SK-N-SH (cell line): ENCODE data around the gene EXOC4. TPM values are rescaled to one million over a fixed set of nuclear protein-coding genes. Genes with fewer than 3 reads are reported as not detected.

Experiments
- CTCF ChIA-PET: fragments of 300-600, 350-600 bp; formaldehyde crosslinking; extraction: SDS; loops from one replicate; lab custom pipeline; 2021; lab: Yijun Ruan, JAX
- POLR2A ChIA-PET: fragments of 350-600 bp; sonication (Branson Sonifier 250); formaldehyde crosslinking; extraction: SDS; loops from one replicate; lab custom pipeline; 2020; ENCODE audit warnings: antibody characterized with exemption, inconsistent platforms; lab: Yijun Ruan, JAX
- DNase-seq: peaks from one replicate; pipeline ENCODE4 v3.0.0; 2012
- H2AFZ ChIP-seq: fragments of 200-600 bp; sonication (generic); 2 replicates; pipeline ENCODE4 v1.8.1; 2016; ENCODE audit warnings: antibody characterized with exemption, mild to moderate bottlenecking, low read depth
- H3F3A ChIP-seq: fragments of 200-600 bp; sonication (generic); replicated peaks from 2 replicates; pipeline ENCODE3; 2016; ENCODE audit warnings: antibody characterized with exemption, mild to moderate bottlenecking; ENCODE audit not compliant: insufficient read depth
- H3K27ac ChIP-seq, 2 experiments: fragments of 200-500 bp in 1 of 2; fragments of 200-600 bp in 1 of 2; sonication (Bioruptor generic) in 1 of 2; sonication (generic), shearing (Covaris generic) in 1 of 2; 2 replicates each; pipeline versions ENCODE4 v1.5.1 to v1.6.1; 2014 to 2016; ENCODE audit warnings: low read depth in 2 of 2, inconsistent platforms in 1 of 2, low read length in 1 of 2, mild to moderate bottlenecking in 1 of 2, mixed read lengths in 1 of 2
- H3K27me3 ChIP-seq: fragments of 200-600 bp; sonication (generic), shearing (Covaris generic); 2 replicates; pipeline ENCODE4 v1.6.1; 2016; ENCODE audit warnings: mixed run types; ENCODE audit not compliant: insufficient read depth
- H3K36me3 ChIP-seq, 2 experiments: fragments of 200-500 bp in 1 of 2; fragments of 200-600 bp in 1 of 2; sonication (Bioruptor generic) in 1 of 2; sonication (generic) in 1 of 2; replicated peaks in 1 of 2; 2 replicates each; pipeline versions ENCODE3 to v1.5.1; 2014 to 2016; ENCODE audit warnings: low read length in 1 of 2, mild to moderate bottlenecking in 1 of 2; ENCODE audit not compliant: insufficient read depth in 2 of 2, control insufficient read depth in 1 of 2
- H3K4me1 ChIP-seq, 2 experiments: fragments of 200-500 bp in 1 of 2; fragments of 200-600 bp in 1 of 2; sonication (Bioruptor generic) in 1 of 2; sonication (generic), shearing (Covaris generic) in 1 of 2; 2 replicates each; pipeline versions ENCODE4 v1.5.1 to v1.6.1; 2014 to 2016; ENCODE audit warnings: low read depth in 1 of 2, low read length in 1 of 2, mixed run types in 1 of 2; ENCODE audit not compliant: insufficient read depth in 2 of 2, control insufficient read depth in 1 of 2
- H3K4me2 ChIP-seq: fragments of 200-600 bp; sonication (generic), shearing (Covaris generic); 2 replicates; pipeline ENCODE4 v1.6.1; 2017; ENCODE audit warnings: mixed run types
- H3K4me3 ChIP-seq, 2 experiments: fragments of 200-500 bp in 1 of 2; fragments of 200-600 bp in 1 of 2; sonication (Bioruptor generic) in 1 of 2; sonication (generic), shearing (Covaris generic) in 1 of 2; 2 replicates each; pipeline versions ENCODE4 v1.5.1 to v1.8.1; 2014 to 2016; ENCODE audit warnings: low read depth in 2 of 2, inconsistent platforms in 1 of 2, low read length in 1 of 2, mild to moderate bottlenecking in 1 of 2, mixed read lengths in 1 of 2, moderate library complexity in 1 of 2
- H3K79me2 ChIP-seq: fragments of 200-600 bp; sonication (generic); 2 replicates; pipeline ENCODE4 v1.8.1; 2017; ENCODE audit warnings: mild to moderate bottlenecking; ENCODE audit not compliant: insufficient read depth
- H3K9ac ChIP-seq: fragments of 200-600 bp; sonication (generic); 2 replicates; pipeline ENCODE4 v1.6.1; 2017; ENCODE audit warnings: mixed run types
- H3K9me2 ChIP-seq: fragments of 200-600 bp; sonication (generic); 2 replicates; pipeline ENCODE4 v1.6.1; 2017; ENCODE audit warnings: mixed run types
- H3K9me3 ChIP-seq: fragments of 200-600 bp; sonication (generic); 2 replicates; pipeline ENCODE4 v1.6.1; 2017; ENCODE audit warnings: mixed run types, mild to moderate bottlenecking, moderate library complexity
- H4K20me1 ChIP-seq: fragments of 200-600 bp; sonication (generic); 2 replicates; pipeline ENCODE4 v1.6.1; 2017; ENCODE audit warnings: mild to moderate bottlenecking, mixed run types; ENCODE audit not compliant: insufficient read depth
- ELF1 ChIP-seq: IDR thresholded peaks from 2 replicates; pipeline ENCODE4 v1.4.0; 2012
- EP300 ChIP-seq, 2 experiments: IDR thresholded peaks; 2 replicates each; pipeline versions ENCODE4 v1.4.0 to v1.6.1; 2012; ENCODE audit warnings: borderline replicate concordance in 1 of 2, low read depth in 1 of 2, low read length in 1 of 2
- EZH2phosphoT487 ChIP-seq: fragments of 200-600 bp; sonication (generic); IDR thresholded peaks from 2 replicates; pipeline ENCODE4 v1.6.1; 2017; ENCODE audit warnings: low read depth, mixed run types, mild to moderate bottlenecking, antibody characterized with exemption, moderate library complexity, borderline replicate concordance
- FOSL2 ChIP-seq: IDR thresholded peaks from 2 replicates; pipeline ENCODE4 v1.4.0; 2012; ENCODE audit warnings: low read depth, mild to moderate bottlenecking, moderate library complexity, borderline replicate concordance
- FOXJ3 ChIP-seq: sonication (generic); formaldehyde crosslinking; IDR thresholded peaks from 2 replicates; pipeline ENCODE4 v1.5.1; 2020; ENCODE audit warnings: mild to moderate bottlenecking, missing genetic modification reagents
- FOXM1 ChIP-seq: IDR thresholded peaks from 2 replicates; pipeline ENCODE4 v1.4.0; 2012; ENCODE audit warnings: low read depth, mild to moderate bottlenecking
- GABPA ChIP-seq: IDR thresholded peaks from 2 replicates; pipeline ENCODE4 v1.4.0; 2012; ENCODE audit warnings: low read depth, mild to moderate bottlenecking
- JUND ChIP-seq: IDR thresholded peaks from 2 replicates; pipeline ENCODE4 v1.4.0; 2012
- MXI1 ChIP-seq: IDR thresholded peaks from 2 replicates; pipeline ENCODE4 v1.6.1; 2012; ENCODE audit warnings: mild to moderate bottlenecking, low read depth, low read length, improper control_type of control experiment
- POLR2AphosphoS5 ChIP-seq: IDR thresholded peaks from 2 replicates; pipeline ENCODE4 v1.6.1; 2012; ENCODE audit warnings: low read depth, low read length
- RAD21 ChIP-seq: IDR thresholded peaks from 2 replicates; pipeline ENCODE4 v1.6.1; 2012; ENCODE audit warnings: mild to moderate bottlenecking, low read length
- RXRA ChIP-seq: IDR thresholded peaks from 2 replicates; pipeline ENCODE4 v1.4.0; 2012; ENCODE audit warnings: low read depth, mild to moderate bottlenecking, borderline replicate concordance
- SIN3A ChIP-seq: IDR thresholded peaks from 2 replicates; pipeline ENCODE4 v1.6.1; 2012; ENCODE audit warnings: low read depth, mild to moderate bottlenecking, low read length, moderate library complexity, borderline replicate concordance
- TCF12 ChIP-seq: IDR thresholded peaks from 2 replicates; pipeline ENCODE4 v1.4.0; 2012
- YY1 ChIP-seq: IDR thresholded peaks from 2 replicates; pipeline ENCODE4 v1.4.0; 2012; ENCODE audit warnings: low read depth, mild to moderate bottlenecking
- WGBS: methylation state at CpG from one replicate; pipeline ENCODE4 v1.1.6; 2017; ENCODE audit warnings: low lambda C conversion rate; 5-methylcytosine and 5-hydroxymethylcytosine counted together
- polyA plus RNA-seq, 3 experiments: library from polyadenylated mRNA; depleted of rRNA; stranded (reverse); fragments of >200 nt; gene quantifications; 2 replicates each; pipeline ENCODE4 v1.2.3, GENCODE V29; 2012
- TF ChIP-seq, protein P1 (sequence below): IDR thresholded peaks from 2 replicates; pipeline ENCODE4 v1.6.1; 2012; ENCODE audit warnings: mild to moderate bottlenecking, low read depth, low read length, moderate library complexity
- TF ChIP-seq, protein P2 (sequence below): fragments of 200-600 bp; sonication (generic); IDR thresholded peaks from 2 replicates; pipeline ENCODE4 v1.6.1; 2017; ENCODE audit warnings: antibody characterized with exemption, mild to moderate bottlenecking, moderate library complexity
- TF ChIP-seq, protein P3 (sequence below): IDR thresholded peaks from 2 replicates; pipeline ENCODE4; 2012
- TF ChIP-seq, protein P4 (sequence below): IDR thresholded peaks from 2 replicates; pipeline ENCODE4 v1.4.0; 2012; ENCODE audit warnings: low read depth, borderline replicate concordance

The EXOC4 gene
- polyA plus RNA-seq, 1 of the 3 experiments (the other 2 are of a cell fraction), result 37.3 TPM

DNA sequence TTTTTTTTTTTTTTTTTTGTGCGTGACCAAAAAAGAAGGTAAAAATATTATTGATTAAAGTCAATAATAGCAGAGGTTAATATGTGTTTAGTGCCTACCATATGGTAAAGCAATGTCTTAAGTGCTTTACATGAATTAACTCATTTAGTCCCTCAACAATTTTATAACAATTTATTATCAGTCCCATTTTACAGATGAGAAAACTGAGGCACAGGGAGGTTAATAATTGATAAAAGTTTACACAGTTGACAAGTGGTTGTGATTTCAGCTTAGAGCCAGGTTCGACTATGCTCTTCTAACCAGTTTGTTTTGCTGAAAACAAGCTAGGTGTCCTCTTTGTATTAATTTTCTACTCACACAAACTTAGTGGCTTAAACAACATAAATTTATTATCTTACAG, 67.0 kb downstream of the EXOC4 start:
- no peaks in the 10 kb centered on the region for H3K9me2 ChIP-seq
- no peak for DNase-seq
- no peak overlapping the region for H3K27ac ChIP-seq
- H4K20me1 ChIP-seq, result no peaks in the 10 kb centered on the region
- TF ChIP-seq, protein P1, sequence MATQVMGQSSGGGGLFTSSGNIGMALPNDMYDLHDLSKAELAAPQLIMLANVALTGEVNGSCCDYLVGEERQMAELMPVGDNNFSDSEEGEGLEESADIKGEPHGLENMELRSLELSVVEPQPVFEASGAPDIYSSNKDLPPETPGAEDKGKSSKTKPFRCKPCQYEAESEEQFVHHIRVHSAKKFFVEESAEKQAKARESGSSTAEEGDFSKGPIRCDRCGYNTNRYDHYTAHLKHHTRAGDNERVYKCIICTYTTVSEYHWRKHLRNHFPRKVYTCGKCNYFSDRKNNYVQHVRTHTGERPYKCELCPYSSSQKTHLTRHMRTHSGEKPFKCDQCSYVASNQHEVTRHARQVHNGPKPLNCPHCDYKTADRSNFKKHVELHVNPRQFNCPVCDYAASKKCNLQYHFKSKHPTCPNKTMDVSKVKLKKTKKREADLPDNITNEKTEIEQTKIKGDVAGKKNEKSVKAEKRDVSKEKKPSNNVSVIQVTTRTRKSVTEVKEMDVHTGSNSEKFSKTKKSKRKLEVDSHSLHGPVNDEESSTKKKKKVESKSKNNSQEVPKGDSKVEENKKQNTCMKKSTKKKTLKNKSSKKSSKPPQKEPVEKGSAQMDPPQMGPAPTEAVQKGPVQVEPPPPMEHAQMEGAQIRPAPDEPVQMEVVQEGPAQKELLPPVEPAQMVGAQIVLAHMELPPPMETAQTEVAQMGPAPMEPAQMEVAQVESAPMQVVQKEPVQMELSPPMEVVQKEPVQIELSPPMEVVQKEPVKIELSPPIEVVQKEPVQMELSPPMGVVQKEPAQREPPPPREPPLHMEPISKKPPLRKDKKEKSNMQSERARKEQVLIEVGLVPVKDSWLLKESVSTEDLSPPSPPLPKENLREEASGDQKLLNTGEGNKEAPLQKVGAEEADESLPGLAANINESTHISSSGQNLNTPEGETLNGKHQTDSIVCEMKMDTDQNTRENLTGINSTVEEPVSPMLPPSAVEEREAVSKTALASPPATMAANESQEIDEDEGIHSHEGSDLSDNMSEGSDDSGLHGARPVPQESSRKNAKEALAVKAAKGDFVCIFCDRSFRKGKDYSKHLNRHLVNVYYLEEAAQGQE, result no peak
- no peak for TF ChIP-seq ELF1
- no peak for TF ChIP-seq FOXJ3 (CRISPR knock-in tag)
- TF ChIP-seq FOSL2, result no peak
- no peak for TF ChIP-seq MXI1
- TF ChIP-seq SIN3A, result no peak
- TF ChIP-seq RXRA, result no peak
- no peak for TF ChIP-seq FOXM1
- TF ChIP-seq, all 33 proteins: peak for 0
- CTCF ChIA-PET, result interaction anchor here (0.7 kb wide), 1 partner anchor 25 kb away, joined by 5 read pairs; no protein-coding TSS in a partner anchor
- Histone ChIP-seq H3K4me1 (peaks cover 0 to 8% of the 10 kb centered on the region in 2 experiments; a peak in 2 of 4 replicates), H3K4me2 (no peak overlapping the region), H3K27me3 (no peaks in the 10 kb centered on the region), H3K79me2 (peaks cover 4% of the 10 kb centered on the region; the same call in 1 of the 2 replicates), H3K9me3 (no peaks in the 10 kb centered on the region; the same call in 1 of the 2 replicates), H3K9ac (no peak overlapping the region), H3K4me3 (no peak overlapping the region), H3F3A (peaks cover under 1% of the 10 kb centered on the region), H3K36me3 (peaks cover 18 to 23% of the 10 kb centered on the region in 2 experiments), H2AFZ (no peak overlapping the region)
- POLR2A ChIA-PET, result no interaction called here
- WGBS, result 92% methylated on average over 2 of the region's 2 CpGs

- H3K36me3 ChIP-seq, result peaks cover 18 to 28% of the 10 kb centered on the region in 2 experiments
- no peak overlapping the region for H2AFZ ChIP-seq
- no peaks in the 10 kb centered on the region; the same call in 1 of the 2 replicates for H3K9me3 ChIP-seq
- CTCF ChIA-PET, result no interaction called here
- no peaks in the 10 kb centered on the region for H3K9me2 ChIP-seq
- no peak overlapping the region for H3K4me2 ChIP-seq
- H3K79me2 ChIP-seq, result peaks cover 4% of the 10 kb centered on the region; the same call in 1 of the 2 replicates
- POLR2A ChIA-PET, result no interaction called here
- no peak overlapping the region for H3K27ac ChIP-seq
- no peak for DNase-seq
- H3K4me3 ChIP-seq, result no peak overlapping the region
- no peaks in the 10 kb centered on the region for H3F3A ChIP-seq
- 89% methylated on average over 2 of the region's 2 CpGs for WGBS
- H3K9ac ChIP-seq, result no peak overlapping the region
- TF ChIP-seq, protein P2, sequence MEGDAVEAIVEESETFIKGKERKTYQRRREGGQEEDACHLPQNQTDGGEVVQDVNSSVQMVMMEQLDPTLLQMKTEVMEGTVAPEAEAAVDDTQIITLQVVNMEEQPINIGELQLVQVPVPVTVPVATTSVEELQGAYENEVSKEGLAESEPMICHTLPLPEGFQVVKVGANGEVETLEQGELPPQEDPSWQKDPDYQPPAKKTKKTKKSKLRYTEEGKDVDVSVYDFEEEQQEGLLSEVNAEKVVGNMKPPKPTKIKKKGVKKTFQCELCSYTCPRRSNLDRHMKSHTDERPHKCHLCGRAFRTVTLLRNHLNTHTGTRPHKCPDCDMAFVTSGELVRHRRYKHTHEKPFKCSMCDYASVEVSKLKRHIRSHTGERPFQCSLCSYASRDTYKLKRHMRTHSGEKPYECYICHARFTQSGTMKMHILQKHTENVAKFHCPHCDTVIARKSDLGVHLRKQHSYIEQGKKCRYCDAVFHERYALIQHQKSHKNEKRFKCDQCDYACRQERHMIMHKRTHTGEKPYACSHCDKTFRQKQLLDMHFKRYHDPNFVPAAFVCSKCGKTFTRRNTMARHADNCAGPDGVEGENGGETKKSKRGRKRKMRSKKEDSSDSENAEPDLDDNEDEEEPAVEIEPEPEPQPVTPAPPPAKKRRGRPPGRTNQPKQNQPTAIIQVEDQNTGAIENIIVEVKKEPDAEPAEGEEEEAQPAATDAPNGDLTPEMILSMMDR, result no peak
- TF ChIP-seq JUND, result no peak
- TF ChIP-seq EZH2phosphoT487, result no peak
- TF ChIP-seq YY1, result no peak
- no peak for TF ChIP-seq EP300 (IDR thresholded peaks at IDR 0.05; ENCODE audit: borderline replicate concordance in 1 of 2, low read depth in 1 of 2, low read length in 1 of 2)
- TF ChIP-seq GABPA, result no peak
- TF ChIP-seq POLR2AphosphoS5, result no peak
- TF ChIP-seq, protein P3, sequence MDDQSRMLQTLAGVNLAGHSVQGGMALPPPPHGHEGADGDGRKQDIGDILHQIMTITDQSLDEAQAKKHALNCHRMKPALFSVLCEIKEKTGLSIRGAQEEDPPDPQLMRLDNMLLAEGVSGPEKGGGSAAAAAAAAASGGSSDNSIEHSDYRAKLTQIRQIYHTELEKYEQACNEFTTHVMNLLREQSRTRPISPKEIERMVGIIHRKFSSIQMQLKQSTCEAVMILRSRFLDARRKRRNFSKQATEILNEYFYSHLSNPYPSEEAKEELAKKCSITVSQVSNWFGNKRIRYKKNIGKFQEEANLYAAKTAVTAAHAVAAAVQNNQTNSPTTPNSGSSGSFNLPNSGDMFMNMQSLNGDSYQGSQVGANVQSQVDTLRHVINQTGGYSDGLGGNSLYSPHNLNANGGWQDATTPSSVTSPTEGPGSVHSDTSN, result no peak
- TF ChIP-seq RAD21, result no peak
- TF ChIP-seq, protein P4, sequence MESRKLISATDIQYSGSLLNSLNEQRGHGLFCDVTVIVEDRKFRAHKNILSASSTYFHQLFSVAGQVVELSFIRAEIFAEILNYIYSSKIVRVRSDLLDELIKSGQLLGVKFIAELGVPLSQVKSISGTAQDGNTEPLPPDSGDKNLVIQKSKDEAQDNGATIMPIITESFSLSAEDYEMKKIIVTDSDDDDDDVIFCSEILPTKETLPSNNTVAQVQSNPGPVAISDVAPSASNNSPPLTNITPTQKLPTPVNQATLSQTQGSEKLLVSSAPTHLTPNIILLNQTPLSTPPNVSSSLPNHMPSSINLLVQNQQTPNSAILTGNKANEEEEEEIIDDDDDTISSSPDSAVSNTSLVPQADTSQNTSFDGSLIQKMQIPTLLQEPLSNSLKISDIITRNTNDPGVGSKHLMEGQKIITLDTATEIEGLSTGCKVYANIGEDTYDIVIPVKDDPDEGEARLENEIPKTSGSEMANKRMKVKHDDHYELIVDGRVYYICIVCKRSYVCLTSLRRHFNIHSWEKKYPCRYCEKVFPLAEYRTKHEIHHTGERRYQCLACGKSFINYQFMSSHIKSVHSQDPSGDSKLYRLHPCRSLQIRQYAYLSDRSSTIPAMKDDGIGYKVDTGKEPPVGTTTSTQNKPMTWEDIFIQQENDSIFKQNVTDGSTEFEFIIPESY, result no peak
- TF ChIP-seq RXRA, result no peak
- TF ChIP-seq TCF12, result no peak
- TF ChIP-seq, all 33 proteins: peak for 0
- Histone ChIP-seq H3K4me1 (peaks cover 0 to 3% of the 10 kb centered on the region in 2 experiments; a peak in 2 of 4 replicates), H3K27me3 (no peaks in the 10 kb centered on the region), H4K20me1 (no peaks in the 10 kb centered on the region)
These were observed 68.0 kb downstream of the EXOC4 start for GRCh38 chr7:133320891-133321290.
